ENCODE data around the gene C5orf58. TPM values are rescaled to one million over a fixed set of nuclear protein-coding genes. Genes with fewer than 3 reads are reported as not detected.

Gene C5orf58
- total and polyA plus RNA-seq, 7 experiments from 2014 or later: 1.6 to 2.0 TPM; not detected in 5

- Histone ChIP-seq H3K4me3 (ENCODE audit: low read length) (no peak overlapping the region), H3K36me3 (ENCODE audit: control insufficient read depth in 2 of 3, insufficient read depth in 3 of 3, low read length in 3 of 3) (peaks cover 51 to 97% (median 84%) of the 10 kb centered on the region in 3 experiments), H3K9me3 (ENCODE audit: control insufficient read depth in 2 of 3, low read length in 3 of 3) (no peaks in the 10 kb centered on the region), H3K4me1 (ENCODE audit: control insufficient read depth in 2 of 2, insufficient read depth in 2 of 2, low read length in 2 of 2) (peaks cover 19 to 21% of the 10 kb centered on the region in 2 donors), H3K27ac (ENCODE audit: low read depth, low read length) (no peak overlapping the region), H3K27me3 (ENCODE audit: control insufficient read depth in 2 of 2, insufficient read depth in 2 of 2, low read length in 2 of 2) (no peaks in the 10 kb centered on the region)
- peaks cover 34 to 90% (median 84%) of the 10 kb centered on the region in 5 donors for H3K36me3 Mint-ChIP-seq
- DNase-seq (no peak), ATAC-seq (no peak)
- peaks cover 0 to 8% (median 1%) of the 10 kb centered on the region in 11 donors for H3K9me3 Mint-ChIP-seq
- H3K4me3 Mint-ChIP-seq: no peak overlapping the region
- POLR2A ChIA-PET: no interaction called here
- intact Hi-C loops (cut with micrococcal nuclease): no loop called here
- no peaks in the 10 kb centered on the region for H3K27me3 Mint-ChIP-seq
- peaks cover 14 to 42% (median 34%) of the 10 kb centered on the region in 7 donors for H3K4me1 Mint-ChIP-seq
- H3K27ac Mint-ChIP-seq: peak overlapping the region in 4 of 9 donors; percentile 14 to 66 (median 42)
- CTCF ChIA-PET: interaction anchor here (1.1 kb wide), 1 partner anchor 25 kb away, joined by 3 read pairs; no protein-coding TSS in a partner anchor
Observed at GRCh38 chr5:170250810-170251317, 18.1 kb downstream of the C5orf58 start.

GRCh38 chr5:170251462-170251861, 18.7 kb downstream of the C5orf58 start:
- Mint-ChIP-seq H3K27ac (peak overlapping the region in 3 of 9 donors; percentile 29 to 66 (median 58)), H3K36me3 (peaks cover 35 to 90% (median 84%) of the 10 kb centered on the region in 5 donors), H3K27me3 (no peaks in the 10 kb centered on the region), H3K4me3 (no peak overlapping the region), H3K4me1 (peaks cover 14 to 48% (median 39%) of the 10 kb centered on the region in 7 donors), H3K9me3 (peaks cover 0 to 4% (median 0%) of the 10 kb centered on the region in 11 donors)
- CTCF ChIA-PET: interaction anchor here (1.0 to 1.9 kb wide), 3 partner anchors 15 to 87 kb away, joined by 3 to 7 read pairs (median 4); no protein-coding TSS in a partner anchor
- peaks cover 19 to 21% of the 10 kb centered on the region in 2 donors for H3K4me1 ChIP-seq (ENCODE audit: control insufficient read depth in 2 of 2, insufficient read depth in 2 of 2, low read length in 2 of 2)
- no peaks in the 10 kb centered on the region for H3K9me3 ChIP-seq (ENCODE audit: control insufficient read depth in 2 of 3, low read length in 3 of 3)
- H3K36me3 ChIP-seq (ENCODE audit: control insufficient read depth in 2 of 3, insufficient read depth in 3 of 3, low read length in 3 of 3): peaks cover 54 to 98% (median 86%) of the 10 kb centered on the region in 3 experiments
- POLR2A ChIA-PET: no interaction called here
- DNase-seq (no peak), ATAC-seq (no peak)
- no peak overlapping the region for H3K27ac ChIP-seq (ENCODE audit: low read depth, low read length)
- intact Hi-C loops (cut with micrococcal nuclease): no loop called here
- no peaks in the 10 kb centered on the region for H3K27me3 ChIP-seq (ENCODE audit: control insufficient read depth in 2 of 2, insufficient read depth in 2 of 2, low read length in 2 of 2)
- H3K4me3 ChIP-seq (ENCODE audit: low read length): no peak overlapping the region

GRCh38 chr5:170252109-170252508, 19.3 kb downstream of the C5orf58 start:
- Mint-ChIP-seq H3K9me3 (peaks cover 0 to 2% (median 0%) of the 10 kb centered on the region in 11 donors), H3K36me3 (peaks cover 33 to 92% (median 84%) of the 10 kb centered on the region in 5 donors), H3K27ac (peak overlapping the region in 4 of 9 donors; percentile 21 to 72 (median 68)), H3K27me3 (no peaks in the 10 kb centered on the region), H3K4me3 (no peak overlapping the region), H3K4me1 (peaks cover 18 to 53% (median 45%) of the 10 kb centered on the region in 7 donors)
- intact Hi-C loops (cut with micrococcal nuclease): no loop called here
- Histone ChIP-seq H3K9me3 (ENCODE audit: control insufficient read depth in 2 of 3, low read length in 3 of 3) (no peaks in the 10 kb centered on the region), H3K4me1 (ENCODE audit: control insufficient read depth in 2 of 2, insufficient read depth in 2 of 2, low read length in 2 of 2) (peaks cover 19 to 21% of the 10 kb centered on the region in 2 donors), H3K27ac (ENCODE audit: low read depth, low read length) (no peak overlapping the region), H3K36me3 (ENCODE audit: control insufficient read depth in 2 of 3, insufficient read depth in 3 of 3, low read length in 3 of 3) (peaks cover 54 to 98% (median 85%) of the 10 kb centered on the region in 3 experiments), H3K4me3 (ENCODE audit: low read length) (no peak overlapping the region), H3K27me3 (ENCODE audit: control insufficient read depth in 2 of 2, insufficient read depth in 2 of 2, low read length in 2 of 2) (no peaks in the 10 kb centered on the region)
- CTCF ChIA-PET: interaction anchor here (1.0 to 1.9 kb wide), 2 partner anchors 15 to 87 kb away, joined by 4 to 7 read pairs; no protein-coding TSS in a partner anchor
- POLR2A ChIA-PET: interaction anchor here (0.7 to 1.6 kb wide), 2 partner anchors 12 to 82 kb away, joined by 3 to 6 read pairs; no protein-coding TSS in a partner anchor
- DNase-seq (no peak), ATAC-seq (no peak)

DNA sequence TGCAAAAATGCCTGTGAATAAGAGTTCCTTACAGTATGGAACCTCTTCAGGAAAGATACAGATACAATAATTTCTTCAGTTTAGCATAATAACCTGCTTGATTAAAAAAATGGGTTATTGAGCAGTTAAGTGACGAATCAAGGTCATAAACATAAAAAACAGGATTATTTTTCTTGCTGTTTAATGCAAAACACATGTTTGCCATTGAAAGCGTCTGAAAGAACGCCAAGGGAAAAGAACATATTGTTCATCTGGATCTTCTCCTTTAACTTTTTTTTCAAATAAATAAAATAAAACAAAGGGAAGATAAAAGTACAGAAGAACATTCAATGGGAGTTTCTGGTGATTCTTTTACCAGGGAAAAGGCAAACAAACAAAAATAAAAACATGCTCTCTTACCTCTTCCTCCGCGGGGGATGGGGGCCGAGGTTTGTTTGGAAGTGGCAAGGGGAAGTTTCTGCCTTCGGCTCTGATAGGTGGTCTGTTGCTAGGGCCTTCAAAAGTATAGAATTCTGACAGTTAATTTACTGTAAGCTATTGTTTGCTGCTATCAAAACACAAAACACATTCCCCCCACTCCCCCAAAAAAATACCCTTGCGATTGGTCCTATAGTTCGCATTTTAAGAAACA, 20.1 kb downstream of the C5orf58 start:
- no peaks in the 10 kb centered on the region for H3K9me3 ChIP-seq (ENCODE audit: control insufficient read depth in 2 of 3, low read length in 3 of 3)
- no peak overlapping the region for H3K4me3 ChIP-seq (ENCODE audit: low read length)
- intact Hi-C loops (cut with micrococcal nuclease): no loop called here
- Mint-ChIP-seq H3K36me3 (peaks cover 32 to 92% (median 84%) of the 10 kb centered on the region in 5 donors), H3K9me3 (peaks cover 0 to 2% (median 0%) of the 10 kb centered on the region in 11 donors), H3K4me1 (peaks cover 19 to 58% (median 53%) of the 10 kb centered on the region in 7 donors), H3K27ac (peak overlapping the region in 4 of 9 donors; percentile 39 to 97 (median 86)), H3K4me3 (no peak overlapping the region), H3K27me3 (no peaks in the 10 kb centered on the region)
- ChIA-PET POLR2A (interaction anchor here (0.7 to 1.6 kb wide), 3 partner anchors 9 to 82 kb away, joined by 3 to 6 read pairs (median 4); no protein-coding TSS in a partner anchor), CTCF (interaction anchor here (1.9 kb wide), 1 partner anchor 86 kb away, joined by 7 read pairs; no protein-coding TSS in a partner anchor)
- peaks cover 54 to 98% (median 86%) of the 10 kb centered on the region in 3 experiments for H3K36me3 ChIP-seq (ENCODE audit: control insufficient read depth in 2 of 3, insufficient read depth in 3 of 3, low read length in 3 of 3)
- H3K4me1 ChIP-seq (ENCODE audit: control insufficient read depth in 2 of 2, insufficient read depth in 2 of 2, low read length in 2 of 2): peaks cover 19 to 21% of the 10 kb centered on the region in 2 donors
- ATAC-seq (no peak), DNase-seq (no peak)
- peak overlapping the region; percentile 23 for H3K27ac ChIP-seq (ENCODE audit: low read depth, low read length)
- no peaks in the 10 kb centered on the region for H3K27me3 ChIP-seq (ENCODE audit: control insufficient read depth in 2 of 2, insufficient read depth in 2 of 2, low read length in 2 of 2)

- ATAC-seq: peak; percentile 95
- intact Hi-C loops (cut with micrococcal nuclease): loop anchor here (1.0 to 2.0 kb wide), 4 partner anchors 8 to 43 kb away; partner anchors contain the start of gene LCP2 (in 1 of the 2)
- Mint-ChIP-seq H3K9me3 (peaks cover 0 to 1% (median 0%) of the 10 kb centered on the region in 11 donors), H3K36me3 (peaks cover 29 to 93% (median 84%) of the 10 kb centered on the region in 5 donors), H3K4me3 (peak overlapping the region in 8 of 10 donors; percentile 5 to 61 (median 40)), H3K4me1 (peaks cover 20 to 68% (median 64%) of the 10 kb centered on the region in 7 donors), H3K27ac (peak overlapping the region; percentile 28 to 97 (median 75)), H3K27me3 (no peaks in the 10 kb centered on the region)
- peak in 8 of 9 donors; percentile 41 to 76 (median 56) for DNase-seq
- H3K4me3 ChIP-seq (ENCODE audit: low read length): no peak overlapping the region
- peaks cover 19 to 21% of the 10 kb centered on the region in 2 donors for H3K4me1 ChIP-seq (ENCODE audit: control insufficient read depth in 2 of 2, insufficient read depth in 2 of 2, low read length in 2 of 2)
- peak overlapping the region; percentile 53 for H3K27ac ChIP-seq (ENCODE audit: low read depth, low read length)
- no peaks in the 10 kb centered on the region for H3K9me3 ChIP-seq (ENCODE audit: control insufficient read depth in 2 of 3, low read length in 3 of 3)
- H3K36me3 ChIP-seq (ENCODE audit: control insufficient read depth in 2 of 3, insufficient read depth in 3 of 3, low read length in 3 of 3): peaks cover 58 to 98% (median 89%) of the 10 kb centered on the region in 3 experiments
- no peaks in the 10 kb centered on the region for H3K27me3 ChIP-seq (ENCODE audit: control insufficient read depth in 2 of 2, insufficient read depth in 2 of 2, low read length in 2 of 2)
- CTCF ChIA-PET: interaction anchor here (0.6 to 1.0 kb wide), 2 partner anchors 54 to 85 kb away, joined by 3 read pairs; no protein-coding TSS in a partner anchor
- POLR2A ChIA-PET: interaction anchor here (1.1 kb wide), 1 partner anchor 13 kb away, joined by 3 read pairs; no protein-coding TSS in a partner anchor
Observed at GRCh38 chr5:170254056-170254455, 21.3 kb downstream of the C5orf58 start.

- Mint-ChIP-seq H3K4me1 (peaks cover 34 to 85% (median 79%) of the 10 kb centered on the region in 7 donors), H3K27ac (peak overlapping the region; percentile 51 to 97 (median 76)), H3K9me3 (peaks cover 0 to 2% (median 0%) of the 10 kb centered on the region in 11 donors), H3K4me3 (peak overlapping the region in 2 of 10 donors; percentile 48 to 51), H3K36me3 (peaks cover 35 to 92% (median 82%) of the 10 kb centered on the region in 5 donors), H3K27me3 (no peaks in the 10 kb centered on the region)
- no peaks in the 10 kb centered on the region for H3K9me3 ChIP-seq (ENCODE audit: control insufficient read depth in 2 of 3, low read length in 3 of 3)
- ChIA-PET CTCF (interaction anchor here (0.7 to 1.2 kb wide), 2 partner anchors 10 to 47 kb away, joined by 3 to 4 read pairs; no protein-coding TSS in a partner anchor), POLR2A (interaction anchor here (0.8 to 1.0 kb wide), 2 partner anchors 10 kb away, joined by 4 read pairs; no protein-coding TSS in a partner anchor)
- H3K36me3 ChIP-seq (ENCODE audit: control insufficient read depth in 2 of 3, insufficient read depth in 3 of 3, low read length in 3 of 3): peaks cover 65 to 98% (median 90%) of the 10 kb centered on the region in 3 experiments
- H3K27me3 ChIP-seq (ENCODE audit: control insufficient read depth in 2 of 2, insufficient read depth in 2 of 2, low read length in 2 of 2): no peaks in the 10 kb centered on the region
- peaks cover 33 to 43% of the 10 kb centered on the region in 2 donors for H3K4me1 ChIP-seq (ENCODE audit: control insufficient read depth in 2 of 2, insufficient read depth in 2 of 2, low read length in 2 of 2)
- ATAC-seq (no peak), DNase-seq (no peak)
- intact Hi-C loops (cut with micrococcal nuclease): no loop called here
- H3K27ac ChIP-seq (ENCODE audit: low read depth, low read length): no peak overlapping the region
- H3K4me3 ChIP-seq (ENCODE audit: low read length): no peak overlapping the region
Observed at GRCh38 chr5:170256571-170256970, 23.8 kb downstream of the C5orf58 start.

Data from naive thymus-derived CD4-positive, alpha-beta T cell (primary cell).